HepG2 (cell line): ENCODE measurements around the gene GPS1. TPM values are rescaled to one million over a fixed set of nuclear protein-coding genes. Genes with fewer than 3 reads are reported as not detected.

Source experiments
- FOXA3 ChIP-seq: IDR thresholded peaks from 2 replicates; pipeline ENCODE4 v1.6.1; 2016; ENCODE audit warnings: missing genetic modification reagents, missing compliant biosample characterization
- FUBP1 ChIP-seq: sonication (generic); formaldehyde crosslinking; IDR thresholded peaks from 2 replicates; pipeline ENCODE4 v1.5.1; 2020; ENCODE audit warnings: missing genetic modification reagents, mild to moderate bottlenecking, borderline replicate concordance
- MAZ ChIP-seq, 2 experiments: sonication (generic) in 1 of 2; formaldehyde crosslinking in 1 of 2; IDR thresholded peaks; 2 replicates each; pipeline versions ENCODE4 v1.5.0 to v1.6.1; 2012 to 2020; ENCODE audit warnings: low read depth in 2 of 2, mild to moderate bottlenecking in 2 of 2, borderline replicate concordance in 1 of 2, improper control_type of control experiment in 1 of 2, low read length in 1 of 2, missing genetic modification reagents in 1 of 2, moderate library complexity in 1 of 2
- NFAT5 ChIP-seq: sonication (generic); formaldehyde crosslinking; IDR thresholded peaks from 2 replicates; pipeline ENCODE4 v1.4.0; 2020; ENCODE audit warnings: missing genetic modification reagents
- PAXIP1 ChIP-seq: sonication (generic); formaldehyde crosslinking; conservative IDR thresholded peaks from 2 replicates; pipeline ENCODE4 v1.4.0; 2020; ENCODE audit warnings: mild to moderate bottlenecking, missing genetic modification reagents, moderate library complexity
- SOX6 ChIP-seq, 2 experiments: fragments of 450-650 bp in 1 of 2; sonication (generic) in 1 of 2; formaldehyde crosslinking in 1 of 2; IDR thresholded peaks; 2 replicates each; pipeline versions ENCODE4 v1.4.0 to v1.6.1; 2017 to 2020; ENCODE audit warnings: antibody characterized with exemption in 1 of 2, mild to moderate bottlenecking in 1 of 2, missing genetic modification reagents in 1 of 2
- ZFP82 ChIP-seq: sonication (generic); formaldehyde crosslinking; IDR thresholded peaks from 2 replicates; pipeline ENCODE4 v1.5.1; 2020; ENCODE audit warnings: mild to moderate bottlenecking, missing genetic modification reagents, borderline replicate concordance
- ZNF263 ChIP-seq: sonication (generic); formaldehyde crosslinking; IDR thresholded peaks from 2 replicates; pipeline ENCODE4 v1.4.0; 2020; ENCODE audit warnings: missing genetic modification reagents
- ZNF484 ChIP-seq: sonication (generic); formaldehyde crosslinking; IDR thresholded peaks from 2 replicates; pipeline ENCODE4 v1.5.1; 2020; ENCODE audit warnings: mild to moderate bottlenecking, low read depth, missing genetic modification reagents, borderline replicate concordance
- ZNF563 ChIP-seq: sonication (generic); formaldehyde crosslinking; IDR thresholded peaks from 2 replicates; pipeline ENCODE4 v1.8.0; 2022; ENCODE audit warnings: mild to moderate bottlenecking, moderate library complexity, missing genetic modification reagents
- ZNF770 ChIP-seq: sonication (generic); formaldehyde crosslinking; IDR thresholded peaks from 2 replicates; pipeline ENCODE4 v1.5.0; 2020; ENCODE audit warnings: mild to moderate bottlenecking, missing genetic modification reagents
- polyA plus RNA-seq, 8 experiments: library from polyadenylated mRNA; depleted of rRNA in 3 of 8; stranded (reverse) in 7 of 8; unstranded in 1 of 8; fragments of >200 nt; fragmentation: Illumina TruSeq in 4 of 8; extraction: Trizol in 4 of 8; gene quantifications; 2 replicates each; pipeline versions ENCODE4 v1.2.1 to v1.2.3, GENCODE V29; 2011 to 2016; ENCODE audit warnings: low read depth in 4 of 8, missing spikeins in 1 of 8, mixed read lengths in 1 of 8; ENCODE audit not compliant: insufficient read depth in 1 of 8
- total RNA-seq, 5 experiments: library from RNA; depleted of rRNA; stranded (reverse); fragments of >200 nt; fragmentation: Illumina TruSeq; extraction: Trizol; gene quantifications; 2 replicates each; pipeline ENCODE4 v1.2.3, GENCODE V29; 2016; ENCODE audit warnings: low read depth in 1 of 5
- TF ChIP-seq, protein P1 (sequence below): sonication (generic); formaldehyde crosslinking; IDR thresholded peaks from 2 replicates; pipeline ENCODE4 v1.4.0; 2020; ENCODE audit warnings: mild to moderate bottlenecking, missing genetic modification reagents

The GPS1 gene
- total and polyA plus RNA-seq, 2 of the 13 experiments (the other 11 are each of a cell fraction or from before 2014, with no cell fraction given), result 124 to 128 TPM

GRCh38 chr17:82037092-82037888 is 14.4 kb upstream of the GPS1 start, which contains the start of gene DCXR (continued):
- peak; percentile 69 for TF ChIP-seq PAXIP1 (CRISPR knock-in tag)
- TF ChIP-seq MAZ (IDR thresholded peaks at IDR 0.05; ENCODE audit: borderline replicate concordance, low read depth, low read length), result peak; percentile 76
- peak; percentile 99 for TF ChIP-seq MAZ (CRISPR knock-in tag; IDR thresholded peaks at IDR 0.05; ENCODE audit: low read depth)
- TF ChIP-seq ZFP82 (CRISPR knock-in tag), result peak; percentile 91; the same call in 1 of the 2 replicates
- TF ChIP-seq ZNF484 (CRISPR knock-in tag), result no peak
- TF ChIP-seq SOX6 (IDR thresholded peaks at IDR 0.05), result no peak
- TF ChIP-seq SOX6 (CRISPR knock-in tag; IDR thresholded peaks at IDR 0.05), result peak; percentile 61
- no peak for TF ChIP-seq NFAT5 (CRISPR knock-in tag)
- TF ChIP-seq ZNF563 (CRISPR knock-in tag), result peak; percentile 98
- peak; percentile 29; the same call in 1 of the 2 replicates for TF ChIP-seq ZNF263
- peak; percentile 64 for TF ChIP-seq ZNF770 (CRISPR knock-in tag)
- 0 out of 2 replicates have a peak, but pooled peaks have one; percentile 87 for TF ChIP-seq FUBP1 (CRISPR knock-in tag)
- peak; percentile 22; the same call in 1 of the 2 replicates for TF ChIP-seq FOXA3
- TF ChIP-seq, protein P1, sequence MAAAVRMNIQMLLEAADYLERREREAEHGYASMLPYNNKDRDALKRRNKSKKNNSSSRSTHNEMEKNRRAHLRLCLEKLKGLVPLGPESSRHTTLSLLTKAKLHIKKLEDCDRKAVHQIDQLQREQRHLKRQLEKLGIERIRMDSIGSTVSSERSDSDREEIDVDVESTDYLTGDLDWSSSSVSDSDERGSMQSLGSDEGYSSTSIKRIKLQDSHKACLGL, result peak; percentile 80
